ENCODE data around the gene MTMR12. TPM values are rescaled to one million over a fixed set of nuclear protein-coding genes. Genes with fewer than 3 reads are reported as not detected.

Gene MTMR12
- total and polyA plus RNA-seq, 2 of the 8 experiments (the other 6 are each of a cell fraction or from before 2014, with no cell fraction given) = 19.1 to 59.3 TPM

- TF ChIP-seq GABPA (IDR thresholded peaks at IDR 0.05; ENCODE audit: borderline replicate concordance, insufficient read depth, low read length) = no peak
- no peak for TF ChIP-seq TAF1 (IDR thresholded peaks at IDR 0.05; ENCODE audit: low read depth, low read length)
These were observed 29.9 kb upstream of the MTMR12 start (continued) for GRCh38 chr5:32342656-32343055.

All from H1 (cell line).